Embryonic facial prominence (tissue), 1 donor: ENCODE results near the gene HOTAIR.

ENCODE experiments used
- DNase-seq: peaks from one replicate; pipeline ENCODE4 v3.0.0-alpha.2; 2016; ENCODE audit errors: extremely low spot score

The HOTAIR gene

GRCh38 chr12:53974084-53975063 lies at the start of gene HOTAIR:
HOTAIR (minus strand) TSS chr12:53974954.
- no peak for DNase-seq

GRCh38 chr12:54024127-54024526 lies 49.4 kb upstream of the HOTAIR start:
- no peak for DNase-seq

GRCh38 chr12:54022960-54023884 lies 48.5 kb upstream of the HOTAIR start:
- DNase-seq, result no peak

- no peak for DNase-seq
These were observed 46.8 kb upstream of the HOTAIR start for GRCh38 chr12:54021432-54022013.

GRCh38 chr12:54020591-54021405 lies 46.0 kb upstream of the HOTAIR start:
- no peak for DNase-seq

- no peak for DNase-seq
These were observed 45.3 kb upstream of the HOTAIR start for GRCh38 chr12:54019924-54020590.

- DNase-seq, result no peak
These were observed 44.5 kb upstream of the HOTAIR start for GRCh38 chr12:54019091-54019811.

GRCh38 chr12:54018468-54018984 lies 43.8 kb upstream of the HOTAIR start:
- no peak for DNase-seq

GRCh38 chr12:54017878-54018467 lies 43.2 kb upstream of the HOTAIR start:
- no peak for DNase-seq

- no peak for DNase-seq
These were observed 42.5 kb upstream of the HOTAIR start for GRCh38 chr12:54017027-54017788.

GRCh38 chr12:54016478-54016964 lies 41.8 kb upstream of the HOTAIR start:
- DNase-seq, result no peak

GRCh38 chr12:54016051-54016450 lies 41.3 kb upstream of the HOTAIR start:
- no peak for DNase-seq

GRCh38 chr12:54015018-54015931 lies 40.5 kb upstream of the HOTAIR start:
- DNase-seq, result no peak

GRCh38 chr12:54014377-54015017 lies 39.7 kb upstream of the HOTAIR start:
- DNase-seq, result no peak

- DNase-seq, result no peak
These were observed 38.1 kb upstream of the HOTAIR start for GRCh38 chr12:54012631-54013409.
